ENCODE measurements around the gene RPL28. TPM values are rescaled to one million over a fixed set of nuclear protein-coding genes. Genes with fewer than 3 reads are reported as not detected.

The RPL28 gene
- total and polyA plus RNA-seq, 11 donors = 196 to 1,391 (median 607) TPM

DNA sequence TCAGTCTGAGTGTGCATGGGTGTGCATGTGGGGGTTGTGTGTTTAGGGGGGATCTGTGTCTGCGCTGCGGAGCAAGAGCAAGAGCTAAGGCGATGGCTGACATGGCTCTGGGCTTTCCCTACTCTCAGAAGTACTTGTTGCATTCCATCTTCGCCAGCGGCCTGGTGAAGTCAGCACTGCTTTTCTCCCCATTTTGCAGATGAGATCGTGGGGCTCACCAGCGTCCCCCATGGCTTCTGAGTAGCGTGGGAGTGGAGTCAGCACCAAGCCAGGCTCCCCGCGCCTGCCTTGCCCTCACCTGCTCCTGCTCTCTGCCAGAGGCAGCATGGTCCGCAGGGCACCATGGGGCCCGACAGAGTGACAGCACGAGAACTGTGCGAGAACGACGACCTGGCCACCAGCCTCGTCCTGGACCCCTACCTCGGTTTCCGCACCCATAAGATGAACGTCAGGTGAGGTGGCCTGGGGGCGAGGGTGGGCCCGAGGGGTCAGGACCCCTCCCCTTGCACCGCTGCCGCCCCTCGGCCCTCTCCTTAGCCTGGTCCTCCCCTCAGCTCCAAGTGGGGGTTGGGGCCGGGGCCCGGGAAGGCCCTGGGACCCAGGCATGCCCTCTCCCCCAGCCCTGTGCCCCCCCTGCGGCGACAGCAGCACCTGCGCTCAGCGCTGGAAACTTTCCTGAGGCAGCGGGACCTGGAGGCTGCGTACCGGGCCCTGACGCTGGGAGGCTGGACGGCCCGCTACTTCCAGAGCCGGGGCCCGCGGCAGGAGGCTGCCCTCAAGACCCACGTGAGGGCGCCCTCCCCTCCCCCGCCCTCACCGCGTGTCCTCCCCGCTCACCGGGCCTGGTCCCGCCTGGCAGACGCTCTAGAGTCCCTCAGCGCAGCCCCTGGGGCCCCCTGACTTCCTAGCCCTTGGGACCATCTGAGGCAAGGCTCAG, 43.9 kb upstream of the RPL28 start:
- DNase-seq = no peak
- Histone ChIP-seq H3K27me3 (no peaks in the 10 kb centered on the region), H3K4me3 (peak overlapping the region in 5 of 12 donors; percentile 70 to 94 (median 83)), H3K27ac (no peak overlapping the region), H3K9me3 (no peaks in the 10 kb centered on the region), H3K36me3 (peaks cover 0 to 32% (median 15%) of the 10 kb centered on the region in 9 donors), H3K4me1 (peaks cover 0 to 36% (median 16%) of the 10 kb centered on the region in 12 donors)
- intact Hi-C loops (cut with DNase I) = no loop called here
- ATAC-seq = no peak
- WGBS, 4 donors = 84 to 94% (median 88%) methylated on average over 24 to 50 of the region's 50 CpGs
- TF ChIP-seq POLR2A (IDR thresholded peaks at IDR 0.05) = no peak
- TF ChIP-seq, protein P1, sequence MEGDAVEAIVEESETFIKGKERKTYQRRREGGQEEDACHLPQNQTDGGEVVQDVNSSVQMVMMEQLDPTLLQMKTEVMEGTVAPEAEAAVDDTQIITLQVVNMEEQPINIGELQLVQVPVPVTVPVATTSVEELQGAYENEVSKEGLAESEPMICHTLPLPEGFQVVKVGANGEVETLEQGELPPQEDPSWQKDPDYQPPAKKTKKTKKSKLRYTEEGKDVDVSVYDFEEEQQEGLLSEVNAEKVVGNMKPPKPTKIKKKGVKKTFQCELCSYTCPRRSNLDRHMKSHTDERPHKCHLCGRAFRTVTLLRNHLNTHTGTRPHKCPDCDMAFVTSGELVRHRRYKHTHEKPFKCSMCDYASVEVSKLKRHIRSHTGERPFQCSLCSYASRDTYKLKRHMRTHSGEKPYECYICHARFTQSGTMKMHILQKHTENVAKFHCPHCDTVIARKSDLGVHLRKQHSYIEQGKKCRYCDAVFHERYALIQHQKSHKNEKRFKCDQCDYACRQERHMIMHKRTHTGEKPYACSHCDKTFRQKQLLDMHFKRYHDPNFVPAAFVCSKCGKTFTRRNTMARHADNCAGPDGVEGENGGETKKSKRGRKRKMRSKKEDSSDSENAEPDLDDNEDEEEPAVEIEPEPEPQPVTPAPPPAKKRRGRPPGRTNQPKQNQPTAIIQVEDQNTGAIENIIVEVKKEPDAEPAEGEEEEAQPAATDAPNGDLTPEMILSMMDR (IDR thresholded peaks at IDR 0.05) = no peak

DNA sequence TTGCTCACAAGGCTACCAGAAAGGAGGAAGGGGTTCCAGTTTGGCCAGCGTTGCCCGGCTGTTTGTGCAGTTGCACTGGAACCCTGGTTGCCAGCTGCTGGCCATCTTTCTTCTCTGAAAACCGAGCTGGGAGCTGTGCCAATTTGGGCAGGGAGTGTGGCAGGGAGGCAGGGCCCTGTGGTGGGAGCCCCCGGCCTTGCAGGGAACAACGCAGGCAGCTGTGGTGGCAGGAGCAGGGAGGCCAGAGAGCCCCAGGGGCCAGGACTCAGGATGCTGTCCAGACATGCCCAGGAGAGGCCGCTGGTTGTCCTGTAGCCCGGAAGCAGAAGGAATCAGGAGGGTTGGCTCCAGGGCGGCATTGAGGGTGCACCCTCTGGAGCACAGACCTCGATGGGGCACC, 41.3 kb upstream of the RPL28 start:
- intact Hi-C loops (cut with DNase I) = loop anchor here in 1 of 10 donors (2.0 kb wide), 1 partner anchor 36 kb away; no protein-coding TSS in a partner anchor
- H3K4me3 ChIP-seq = no peak overlapping the region
- WGBS, 4 donors = 83 to 87% (median 85%) methylated on average over 9 of the region's 9 CpGs
- peaks cover 0 to 33% (median 15%) of the 10 kb centered on the region in 9 donors for H3K36me3 ChIP-seq
- H3K9me3 ChIP-seq = no peaks in the 10 kb centered on the region
- DNase-seq (no peak), ATAC-seq (no peak)
- peaks cover 0 to 28% (median 13%) of the 10 kb centered on the region in 12 donors for H3K4me1 ChIP-seq
- TF ChIP-seq POLR2A (IDR thresholded peaks at IDR 0.05) = no peak
- TF ChIP-seq, protein P1 (IDR thresholded peaks at IDR 0.05) = no peak
- no peak overlapping the region for H3K27ac ChIP-seq
- H3K27me3 ChIP-seq = no peaks in the 10 kb centered on the region

DNA sequence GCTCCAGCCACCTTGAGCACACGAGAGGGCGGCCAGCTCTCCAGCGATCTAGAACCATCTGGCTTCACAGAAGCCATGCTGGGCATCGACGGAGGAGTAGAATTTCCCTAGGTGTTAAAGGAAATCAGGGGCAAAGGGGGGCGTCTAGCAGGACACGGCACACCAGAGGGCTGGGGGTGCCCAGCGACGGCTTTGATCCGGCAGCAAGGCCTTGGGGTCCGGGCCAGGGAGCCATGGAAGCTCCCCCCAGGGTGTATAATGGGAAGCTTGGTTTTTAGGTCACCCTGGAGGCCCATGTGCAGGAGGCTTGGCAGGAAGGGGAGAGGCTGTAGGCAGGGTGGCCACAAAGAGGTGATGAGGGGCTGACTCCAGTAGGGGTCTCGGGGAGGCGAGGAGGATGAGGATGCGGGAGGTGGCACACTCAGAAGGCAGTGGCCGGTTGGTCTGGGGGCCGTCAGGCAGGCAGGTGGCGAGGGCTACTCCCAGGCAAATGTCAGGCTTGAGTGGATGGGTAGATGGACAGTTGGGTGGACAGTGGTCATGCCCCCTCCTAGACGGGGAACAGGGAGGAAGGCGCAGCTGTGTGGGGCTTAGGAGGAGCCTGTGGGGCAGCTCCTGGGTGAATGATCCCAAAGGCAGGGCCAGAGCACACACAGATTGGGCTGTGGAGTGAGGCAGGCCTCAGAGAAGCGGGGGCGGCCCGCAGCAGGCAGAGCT, 40.5 kb upstream of the RPL28 start:
- 81 to 91% (median 90%) methylated on average over 18 to 22 of the region's 22 CpGs for WGBS, 4 donors
- DNase-seq (no peak), ATAC-seq (no peak)
- Histone ChIP-seq H3K27ac (no peak overlapping the region), H3K4me3 (no peak overlapping the region), H3K36me3 (peaks cover 0 to 33% (median 15%) of the 10 kb centered on the region in 9 donors), H3K9me3 (no peaks in the 10 kb centered on the region), H3K27me3 (peaks cover 0 to 7% (median 0%) of the 10 kb centered on the region in 9 donors), H3K4me1 (peaks cover 0 to 23% (median 12%) of the 10 kb centered on the region in 12 donors)
- TF ChIP-seq POLR2A (IDR thresholded peaks at IDR 0.05) = no peak
- TF ChIP-seq, protein P1 (IDR thresholded peaks at IDR 0.05) = no peak
- intact Hi-C loops (cut with DNase I) = loop anchor here in 1 of 10 donors (2.0 kb wide), 1 partner anchor 36 kb away; no protein-coding TSS in a partner anchor
